Activated naive CD8-positive, alpha-beta T cell treated with anti-CD3 and anti-CD28 coated beads for 36 hours (primary cell): ENCODE results near the gene COLEC12. TPM values are rescaled to one million over a fixed set of nuclear protein-coding genes. Genes with fewer than 3 reads are reported as not detected.

Source experiments
- DNase-seq: peaks from one replicate; pipeline ENCODE4 v3.0.0; 2021
- H3K27ac Mint-ChIP-seq: one replicate; pipeline ENCODE4 v1.8.0; 2022; ENCODE audit warnings: mild to moderate bottlenecking, moderate library complexity, mixed read lengths
- H3K27me3 Mint-ChIP-seq: one replicate; pipeline ENCODE4 v1.8.0; 2022; ENCODE audit warnings: mild to moderate bottlenecking, mixed read lengths
- H3K36me3 Mint-ChIP-seq: one replicate; pipeline ENCODE4 v1.8.0; 2021; ENCODE audit warnings: mild to moderate bottlenecking, mixed read lengths
- H3K4me1 Mint-ChIP-seq: one replicate; pipeline ENCODE4 v1.8.0; 2021; ENCODE audit warnings: mixed read lengths
- H3K4me3 Mint-ChIP-seq: one replicate; pipeline ENCODE4 v1.8.0; 2022; ENCODE audit warnings: mild to moderate bottlenecking, moderate library complexity, mixed read lengths
- H3K9me3 Mint-ChIP-seq: one replicate; pipeline ENCODE4 v1.8.0; 2022; ENCODE audit warnings: mixed read lengths
- total RNA-seq, 2 experiments: library from RNA; stranded (reverse); gene quantifications; one replicate each; pipeline ENCODE4 v1.2.3, GENCODE V29; 2021

COLEC12 gene
- total RNA-seq, 2 experiments from 2014 or later = not detected

DNA sequence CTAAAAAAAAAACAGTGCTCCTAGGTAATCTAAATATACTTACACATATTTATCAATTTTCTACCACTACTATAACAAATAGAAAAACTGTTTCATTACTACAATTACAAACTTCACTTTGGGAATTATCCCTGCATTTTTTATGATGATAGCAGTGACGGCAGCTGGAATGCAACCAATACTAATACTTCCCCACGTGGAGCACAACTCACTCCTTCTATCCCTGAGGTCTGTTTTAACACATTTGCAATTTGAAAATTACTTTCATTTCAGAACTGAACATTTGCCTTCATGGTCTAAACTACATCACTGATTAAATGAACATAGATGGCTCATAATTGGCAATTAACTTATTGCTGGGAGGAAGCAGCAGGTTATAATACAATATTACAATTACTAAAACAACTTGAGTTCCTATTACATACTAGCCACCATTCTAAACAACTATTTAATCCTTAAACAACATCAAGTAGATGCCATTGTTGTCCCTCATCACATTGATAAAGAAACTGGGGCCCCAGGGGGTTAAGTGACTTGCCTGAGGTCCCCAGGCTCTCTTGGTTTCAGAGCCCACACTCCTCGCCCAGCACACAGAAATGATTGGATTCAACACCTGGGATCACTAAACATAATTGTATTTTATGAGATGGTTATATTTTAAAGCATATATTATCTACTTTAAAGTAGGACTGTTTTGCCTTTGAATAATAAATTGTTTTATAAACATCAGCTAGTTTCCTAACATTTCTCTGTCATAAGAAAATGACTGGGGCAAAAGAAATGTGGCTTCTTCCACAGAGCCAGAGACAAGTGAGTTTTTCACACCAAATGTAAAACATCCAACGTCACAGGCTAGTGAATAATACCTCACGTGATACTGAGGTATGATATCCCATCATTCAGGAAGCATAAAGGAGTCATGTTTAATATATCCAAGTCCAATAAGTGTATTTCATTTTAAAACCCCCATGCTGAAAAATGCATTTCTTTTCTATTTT is 6.2 kb downstream of the COLEC12 start:
- Mint-ChIP-seq H3K4me1 (peaks cover 1% of the 10 kb centered on the region), H3K27me3 (peaks cover 29% of the 10 kb centered on the region), H3K36me3 (no peaks in the 10 kb centered on the region), H3K27ac (no peak overlapping the region), H3K4me3 (no peak overlapping the region), H3K9me3 (no peaks in the 10 kb centered on the region)
- DNase-seq = no peak

DNA sequence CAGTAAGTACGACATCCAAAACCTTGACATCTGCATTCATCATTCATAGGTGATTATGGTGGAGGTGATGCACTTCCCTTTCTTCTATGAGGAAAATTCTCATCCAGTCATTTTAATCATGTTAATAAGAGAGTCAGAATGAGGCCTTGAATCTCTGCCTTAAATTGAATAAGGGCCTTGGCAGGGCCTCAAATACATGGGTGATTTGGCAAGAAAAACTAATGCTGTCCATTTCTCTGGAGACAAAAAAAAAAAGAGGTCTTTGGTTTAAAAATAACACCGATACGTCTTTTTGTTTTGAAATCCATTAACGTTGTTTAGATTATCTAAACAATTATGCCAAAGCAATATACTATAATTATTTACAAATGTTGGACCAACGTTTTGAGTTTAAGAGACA is 8.1 kb downstream of the COLEC12 start:
- Mint-ChIP-seq H3K4me1 (no peaks in the 10 kb centered on the region), H3K9me3 (no peaks in the 10 kb centered on the region), H3K36me3 (no peaks in the 10 kb centered on the region), H3K27me3 (peaks cover 17% of the 10 kb centered on the region), H3K4me3 (no peak overlapping the region), H3K27ac (no peak overlapping the region)
- no peak for DNase-seq

DNA sequence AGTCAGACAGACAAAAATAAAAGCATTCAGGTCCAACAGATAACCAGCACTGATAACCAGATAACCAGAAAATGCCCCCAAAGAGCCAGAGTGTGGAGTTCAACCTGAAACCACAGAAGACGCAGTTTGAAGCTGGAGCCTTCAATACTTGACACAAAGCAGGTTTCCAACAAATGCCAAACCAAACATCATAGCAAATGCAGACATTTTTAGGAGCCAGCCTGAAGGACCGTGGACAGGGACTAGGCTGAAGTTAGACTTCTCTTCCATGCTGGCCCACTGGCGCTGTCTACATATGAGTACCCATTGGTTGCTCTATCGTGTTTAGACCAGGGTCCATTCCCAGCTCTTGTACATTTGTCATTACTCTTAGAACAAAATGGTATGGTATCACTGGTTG is 9.9 kb downstream of the COLEC12 start:
- Mint-ChIP-seq H3K36me3 (no peaks in the 10 kb centered on the region), H3K9me3 (peaks cover 4% of the 10 kb centered on the region), H3K27me3 (peaks cover 22% of the 10 kb centered on the region), H3K4me3 (no peak overlapping the region), H3K27ac (no peak overlapping the region), H3K4me1 (no peaks in the 10 kb centered on the region)
- no peak for DNase-seq

DNA sequence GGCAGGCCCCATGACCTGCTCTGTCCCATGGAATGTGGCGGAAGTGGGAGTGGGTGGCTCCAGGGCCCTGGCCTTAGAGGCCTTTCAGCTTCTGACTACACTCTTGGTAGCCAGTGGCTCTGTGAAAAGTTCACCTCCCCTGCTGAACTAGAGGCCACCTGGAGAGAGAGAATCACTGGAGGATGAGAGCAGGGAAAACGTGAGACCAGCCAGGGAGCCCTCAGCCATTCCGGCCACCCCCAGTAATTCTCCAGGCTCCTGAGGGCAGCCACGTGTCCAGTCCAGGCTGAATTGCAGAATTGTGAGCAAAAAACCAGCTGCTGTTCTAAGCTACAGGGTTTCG is 10.5 kb downstream of the COLEC12 start:
- no peaks in the 10 kb centered on the region for H3K4me1 Mint-ChIP-seq
- H3K4me3 Mint-ChIP-seq = no peak overlapping the region
- H3K9me3 Mint-ChIP-seq = peaks cover 4% of the 10 kb centered on the region
- H3K27me3 Mint-ChIP-seq = peaks cover 22% of the 10 kb centered on the region
- no peak overlapping the region for H3K27ac Mint-ChIP-seq
- H3K36me3 Mint-ChIP-seq = no peaks in the 10 kb centered on the region
- DNase-seq = no peak

DNA sequence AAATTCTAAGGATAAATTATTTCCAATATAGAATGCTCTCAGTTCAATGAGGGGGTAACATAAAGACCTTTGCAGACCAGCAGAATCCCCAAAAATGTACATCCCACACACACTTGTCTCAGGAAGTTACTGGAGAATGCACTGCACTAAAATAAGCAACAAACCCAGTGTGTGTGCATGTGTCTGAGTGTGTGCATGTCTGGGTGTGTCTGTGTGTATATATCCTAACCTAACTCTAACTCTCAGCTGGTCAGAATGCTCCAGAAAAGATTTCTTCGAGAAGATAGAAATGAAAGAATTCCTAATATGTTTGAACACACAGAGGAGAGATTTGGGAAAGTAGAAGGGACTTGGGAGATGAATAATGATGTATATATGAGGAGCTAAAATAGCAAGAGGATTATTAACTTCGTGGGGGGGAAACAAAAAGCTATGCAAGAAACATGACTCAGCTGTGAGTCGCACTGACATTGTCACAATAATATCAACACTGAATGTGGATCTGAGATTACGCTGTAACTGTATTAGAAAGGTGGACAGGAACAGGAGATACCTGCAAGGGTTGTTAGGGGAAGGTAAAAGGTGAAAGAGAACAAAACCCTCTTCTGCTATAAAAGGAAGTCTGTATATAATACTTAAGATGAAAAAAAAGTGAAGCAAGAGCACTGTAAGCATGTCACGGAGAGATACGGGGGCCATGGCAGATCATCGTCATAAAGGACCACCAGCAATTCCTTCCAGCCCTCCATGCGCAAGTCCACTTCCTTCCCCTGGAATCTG is 11.1 kb downstream of the COLEC12 start:
- DNase-seq = no peak

DNA sequence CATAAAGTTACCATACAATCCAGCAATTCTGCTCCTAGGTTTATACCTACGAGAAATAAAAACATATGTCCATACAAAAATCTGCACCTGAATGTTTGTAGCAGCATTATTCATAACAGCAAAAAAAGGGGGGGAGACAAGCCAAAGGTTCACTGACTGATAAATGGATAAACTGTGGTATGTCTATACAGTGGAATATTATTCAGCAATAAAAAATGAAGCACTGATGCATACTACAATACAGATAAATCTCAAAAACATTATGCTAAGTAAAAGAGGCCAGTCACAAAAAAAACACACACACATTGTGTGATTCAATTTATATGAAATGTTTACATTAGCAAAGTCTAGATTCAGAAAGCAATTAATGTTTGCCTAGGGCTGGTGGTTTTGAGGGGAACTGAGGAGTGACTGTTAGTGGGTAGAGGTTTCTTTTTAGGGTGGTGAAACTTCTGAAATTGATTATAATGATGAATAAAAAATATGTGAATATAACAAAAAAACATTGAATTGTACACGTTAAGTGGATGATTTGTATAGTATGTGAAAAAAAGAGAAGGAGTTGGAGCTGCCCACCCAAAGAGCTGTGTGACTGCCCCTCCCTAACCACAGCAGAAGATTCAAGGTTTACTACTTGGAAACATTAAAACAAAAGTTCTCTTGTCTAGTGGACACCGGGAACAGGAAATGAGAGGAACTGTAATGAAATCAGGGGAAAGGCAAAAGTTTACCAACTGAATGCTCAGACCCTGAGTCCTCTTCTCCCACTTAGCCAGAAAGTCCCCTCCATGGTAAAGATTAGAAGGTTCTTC is 13.4 kb downstream of the COLEC12 start:
- Mint-ChIP-seq H3K27ac (no peak overlapping the region), H3K4me3 (no peak overlapping the region), H3K27me3 (peaks cover 18% of the 10 kb centered on the region), H3K4me1 (no peaks in the 10 kb centered on the region), H3K36me3 (no peaks in the 10 kb centered on the region), H3K9me3 (peaks cover 4% of the 10 kb centered on the region)
- DNase-seq = no peak

More for the DNA sequence above, 11.1 kb downstream of the COLEC12 start:
- Mint-ChIP-seq H3K27me3 (peaks cover 22% of the 10 kb centered on the region), H3K36me3 (no peaks in the 10 kb centered on the region), H3K27ac (no peak overlapping the region), H3K4me1 (no peaks in the 10 kb centered on the region), H3K4me3 (no peak overlapping the region), H3K9me3 (peaks cover 4% of the 10 kb centered on the region)

DNA sequence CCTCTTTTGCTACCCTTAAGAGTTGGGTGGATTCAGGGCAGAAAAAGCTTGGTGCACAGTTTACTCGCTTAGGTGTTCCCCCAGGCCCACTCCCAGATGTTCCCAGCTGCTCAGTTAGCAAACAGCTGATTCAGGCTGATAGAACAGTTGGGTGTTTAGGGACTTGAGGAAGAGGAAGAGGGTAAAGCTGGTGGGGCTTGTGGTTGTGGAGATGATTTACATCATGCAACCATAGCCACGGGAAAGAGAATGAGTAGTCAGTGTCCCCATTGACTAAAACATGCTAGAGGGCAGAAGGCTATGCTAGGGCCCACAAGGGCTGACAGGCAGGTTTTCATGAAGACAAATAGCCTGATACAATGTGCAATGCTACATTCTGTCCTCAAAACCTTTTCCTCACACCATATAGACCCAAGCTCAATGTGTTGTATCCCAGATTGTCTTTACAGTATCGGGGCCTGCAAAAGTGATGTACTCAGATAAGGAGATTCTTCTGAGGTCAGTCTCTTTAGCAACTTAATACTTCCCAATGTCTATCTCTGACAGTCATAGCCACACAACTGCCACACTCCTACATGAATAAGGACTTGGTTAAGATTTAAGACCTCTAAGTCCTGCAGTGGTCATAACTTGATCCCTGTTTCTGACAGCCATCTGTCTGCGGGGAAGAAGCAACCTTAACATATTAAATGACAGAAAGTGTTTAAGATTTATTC is 15.6 kb downstream of the COLEC12 start:
- Mint-ChIP-seq H3K27ac (no peak overlapping the region), H3K27me3 (peaks cover 18% of the 10 kb centered on the region), H3K9me3 (peaks cover 4% of the 10 kb centered on the region), H3K4me3 (no peak overlapping the region), H3K36me3 (no peaks in the 10 kb centered on the region), H3K4me1 (no peaks in the 10 kb centered on the region)
- no peak for DNase-seq

DNA sequence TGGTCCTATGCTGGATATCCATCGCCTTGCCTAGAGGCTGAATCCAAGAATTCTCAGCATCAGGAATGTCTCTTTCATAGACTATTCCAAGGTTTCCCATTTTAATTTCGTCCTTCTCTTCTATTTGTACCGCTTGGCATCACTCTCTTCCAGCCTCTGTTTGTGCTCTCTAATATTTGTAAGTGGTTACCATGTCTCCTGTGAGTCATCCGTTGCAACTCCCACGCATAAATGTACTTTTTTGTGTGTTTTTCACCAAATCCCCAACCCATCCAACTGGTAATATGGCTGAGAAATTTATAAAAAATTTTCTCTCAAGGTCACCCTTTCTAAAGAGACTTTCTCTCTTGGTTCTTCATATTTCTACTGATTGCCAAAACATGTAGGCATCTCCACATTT is 21.8 kb downstream of the COLEC12 start:
- no peak for DNase-seq
- no peaks in the 10 kb centered on the region for H3K27me3 Mint-ChIP-seq
- no peaks in the 10 kb centered on the region for H3K4me1 Mint-ChIP-seq
- no peaks in the 10 kb centered on the region for H3K9me3 Mint-ChIP-seq
- H3K27ac Mint-ChIP-seq = no peak overlapping the region
- no peak overlapping the region for H3K4me3 Mint-ChIP-seq
- no peaks in the 10 kb centered on the region for H3K36me3 Mint-ChIP-seq

DNA sequence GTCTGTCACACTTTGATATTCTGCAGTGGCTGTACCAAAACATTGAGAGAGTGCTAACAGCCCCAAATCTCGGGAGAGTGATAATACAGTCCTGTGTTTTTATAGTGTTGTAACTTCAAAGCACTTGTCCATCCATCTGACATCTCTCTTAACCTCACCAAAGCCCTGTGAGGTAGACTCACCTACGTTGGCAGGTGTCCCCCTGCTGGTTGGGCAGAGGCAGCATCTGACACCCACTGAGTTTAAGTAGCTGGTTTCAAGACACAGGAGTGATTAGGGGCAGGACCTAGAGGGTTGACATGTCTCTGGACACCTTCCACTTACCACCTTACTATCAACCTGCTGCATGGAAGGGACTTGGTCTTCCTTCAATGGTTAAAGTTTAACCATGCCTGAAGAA is 22.9 kb downstream of the COLEC12 start:
- Mint-ChIP-seq H3K36me3 (no peaks in the 10 kb centered on the region), H3K9me3 (no peaks in the 10 kb centered on the region)

DNA sequence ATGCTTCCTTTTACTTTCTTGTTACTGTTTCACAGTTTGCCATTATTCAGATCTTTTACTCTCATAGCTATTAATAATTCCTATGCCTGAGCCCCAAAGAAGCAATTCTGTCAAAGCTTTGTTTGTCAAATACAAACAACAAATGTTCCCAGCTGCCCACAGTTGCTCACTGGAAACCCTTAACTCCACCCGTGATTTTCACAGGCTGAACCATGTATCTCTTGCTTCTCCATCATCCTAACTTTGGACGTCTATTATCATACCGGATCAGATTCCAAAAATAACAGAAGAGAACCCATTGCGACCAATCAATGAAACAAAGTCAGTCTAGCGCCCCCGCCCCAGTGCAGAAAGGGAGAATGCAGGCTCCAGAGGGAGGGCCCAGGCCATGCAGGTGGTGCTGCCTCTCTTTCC is 24.2 kb downstream of the COLEC12 start:
- H3K4me3 Mint-ChIP-seq = no peak overlapping the region
- no peaks in the 10 kb centered on the region for H3K4me1 Mint-ChIP-seq
- H3K9me3 Mint-ChIP-seq = no peaks in the 10 kb centered on the region
- no peak for DNase-seq
- H3K36me3 Mint-ChIP-seq = no peaks in the 10 kb centered on the region
- peaks cover 7% of the 10 kb centered on the region for H3K27me3 Mint-ChIP-seq
- no peak overlapping the region for H3K27ac Mint-ChIP-seq

More for the DNA sequence above, 22.9 kb downstream of the COLEC12 start:
- DNase-seq = no peak
- Mint-ChIP-seq H3K4me1 (no peaks in the 10 kb centered on the region), H3K27ac (no peak overlapping the region), H3K27me3 (peaks cover 5% of the 10 kb centered on the region), H3K4me3 (no peak overlapping the region)

DNA sequence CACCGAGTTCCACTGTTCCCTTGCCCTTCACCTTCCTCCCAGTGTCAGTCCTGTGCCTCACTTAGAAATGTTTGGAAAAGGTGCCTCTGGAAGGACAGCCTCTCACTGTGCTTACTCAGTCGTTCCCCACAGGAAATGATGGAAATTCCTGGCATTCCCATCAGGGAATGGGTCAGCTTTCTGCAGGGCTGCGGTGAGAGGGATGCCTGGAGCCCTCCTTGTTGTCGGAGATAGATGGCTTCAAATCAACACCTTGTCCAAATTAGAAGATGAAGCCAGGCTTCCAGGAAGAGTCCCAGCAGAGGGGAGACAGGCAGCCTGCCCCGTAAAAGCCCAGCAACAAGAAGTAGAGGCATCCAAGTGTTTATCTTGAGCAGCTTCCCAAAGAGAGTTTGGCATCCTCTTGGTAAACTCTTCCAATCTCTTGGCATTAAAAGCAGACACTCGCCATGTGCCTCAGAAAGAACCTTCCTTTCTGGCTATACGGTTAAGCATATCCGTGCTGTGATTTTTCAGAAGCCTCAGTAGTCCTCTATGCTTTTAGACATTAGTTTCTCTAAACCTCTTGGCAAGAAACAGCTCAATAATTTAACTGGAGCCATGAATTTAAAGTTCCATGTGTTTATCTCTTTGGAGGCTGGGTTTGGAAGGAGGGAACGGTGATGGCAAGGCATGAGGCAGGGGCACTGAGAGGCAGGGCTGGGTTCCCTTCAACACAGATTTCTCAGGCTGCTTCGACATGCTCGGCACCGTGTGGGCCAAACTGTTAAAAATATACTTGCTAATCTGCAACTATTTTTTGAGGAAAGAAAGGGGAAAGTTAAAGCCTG is 25.1 kb downstream of the COLEC12 start:
- Mint-ChIP-seq H3K4me3 (no peak overlapping the region), H3K9me3 (no peaks in the 10 kb centered on the region), H3K36me3 (no peaks in the 10 kb centered on the region), H3K27me3 (peaks cover 7% of the 10 kb centered on the region), H3K4me1 (no peaks in the 10 kb centered on the region), H3K27ac (no peak overlapping the region)
- DNase-seq = no peak

DNA sequence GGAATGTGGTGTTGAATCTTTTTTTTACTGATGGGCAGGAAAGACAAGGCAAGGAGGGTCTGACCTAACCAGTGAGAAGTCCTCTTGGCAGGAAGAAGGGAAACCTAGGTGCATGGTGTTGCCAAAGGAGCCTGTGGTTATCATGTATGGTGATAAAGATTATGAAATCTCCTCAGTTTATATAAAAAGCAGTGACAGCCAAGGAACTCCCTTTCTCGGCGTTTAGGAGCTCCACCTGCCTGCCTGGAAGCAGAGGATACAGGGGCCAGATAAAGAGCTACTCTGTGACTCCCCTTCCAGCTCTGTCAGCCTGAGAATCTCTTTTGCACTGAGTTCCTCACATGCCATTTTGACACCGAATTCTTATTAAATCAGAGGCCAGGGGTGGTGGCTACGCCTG is 26.1 kb downstream of the COLEC12 start:
- H3K36me3 Mint-ChIP-seq = no peaks in the 10 kb centered on the region
- no peaks in the 10 kb centered on the region for H3K9me3 Mint-ChIP-seq
- H3K27ac Mint-ChIP-seq = no peak overlapping the region
- no peaks in the 10 kb centered on the region for H3K4me1 Mint-ChIP-seq
- no peak overlapping the region for H3K4me3 Mint-ChIP-seq
- H3K27me3 Mint-ChIP-seq = peaks cover 7% of the 10 kb centered on the region
- no peak for DNase-seq

DNA sequence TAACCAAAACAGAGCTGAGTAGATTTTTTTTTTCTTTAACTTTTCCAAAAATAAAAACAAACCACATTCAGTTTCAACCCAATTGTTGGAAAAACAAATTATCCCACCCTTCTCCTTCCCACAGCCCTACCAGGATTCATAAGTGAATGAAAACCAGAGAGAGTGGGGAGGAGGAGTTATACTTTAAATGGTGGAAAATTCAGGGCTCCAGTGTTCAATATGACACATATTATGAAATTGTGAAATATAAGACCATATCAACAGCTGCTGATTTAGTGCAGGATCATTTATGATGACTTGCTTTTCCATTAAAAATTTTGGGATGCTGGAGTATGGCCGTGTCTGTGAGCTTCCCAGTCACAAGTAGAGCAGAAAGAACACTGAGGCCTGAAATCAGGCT is 26.7 kb downstream of the COLEC12 start:
- no peak for DNase-seq
- no peaks in the 10 kb centered on the region for H3K9me3 Mint-ChIP-seq
- no peak overlapping the region for H3K4me3 Mint-ChIP-seq
- no peak overlapping the region for H3K27ac Mint-ChIP-seq
- H3K36me3 Mint-ChIP-seq = no peaks in the 10 kb centered on the region
- H3K4me1 Mint-ChIP-seq = no peaks in the 10 kb centered on the region
- H3K27me3 Mint-ChIP-seq = peaks cover 7% of the 10 kb centered on the region

DNA sequence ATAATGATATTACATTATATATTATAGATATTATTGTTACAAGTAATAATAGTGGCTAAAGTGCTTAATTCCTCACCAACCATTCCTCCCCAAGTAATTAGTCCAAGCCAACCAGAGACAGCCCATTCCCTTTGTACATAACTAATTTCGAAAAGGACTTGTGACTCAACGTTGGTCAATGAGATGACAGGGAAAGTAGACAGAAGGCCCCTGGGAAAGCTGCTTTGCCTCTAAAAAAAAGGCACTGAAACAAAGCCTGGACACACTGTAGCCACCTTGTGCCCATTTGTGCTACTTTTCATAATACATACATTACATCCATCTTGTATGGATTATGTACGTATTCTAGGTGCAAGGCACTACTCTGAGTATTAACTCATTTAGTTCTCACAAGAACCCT is 28.8 kb downstream of the COLEC12 start:
- Mint-ChIP-seq H3K27me3 (peaks cover 15% of the 10 kb centered on the region), H3K27ac (no peak overlapping the region), H3K36me3 (no peaks in the 10 kb centered on the region), H3K4me3 (no peak overlapping the region), H3K9me3 (no peaks in the 10 kb centered on the region), H3K4me1 (no peaks in the 10 kb centered on the region)
- DNase-seq = no peak
